GM12878 (cell line): ENCODE results near the gene DIDO1. TPM values are rescaled to one million over a fixed set of nuclear protein-coding genes. Genes with fewer than 3 reads are reported as not detected.

ENCODE experiments used
- ATAC-seq: fragments of 200-7000 bp; cut with Tn5 transposase; 3 replicates; pipeline ENCODE4 v1.9.1; 2020; ENCODE audit warnings: mild to moderate bottlenecking, moderate library complexity
- BruUV-seq: library from RNA; stranded (reverse); fragments of 400-500 nt; replicated peaks from 2 replicates; lab custom pipeline; 2021; lab: Mats Ljungman, UMichigan
- CTCF ChIA-PET: fragments of 300-600 bp; sonication (Branson Sonifier 250); formaldehyde crosslinking; extraction: SDS; loops from one replicate; lab custom pipeline; 2021; ENCODE audit warnings: inconsistent platforms; lab: Yijun Ruan, JAX
- POLR2A ChIA-PET: fragments of 350-600 bp; formaldehyde crosslinking; extraction: SDS; loops from one replicate; lab custom pipeline; 2021; ENCODE audit warnings: inconsistent platforms; lab: Charles Lee
- RAD21 ChIA-PET: fragments of 300-600 bp; sonication (Branson Sonifier 250); formaldehyde crosslinking; loops from one replicate; lab custom pipeline; 2023; ENCODE audit warnings: antibody characterized with exemption; ENCODE audit not compliant: unreplicated experiment; lab: Charles Lee
- SMC1A ChIA-PET: fragments of 300-600 bp; sonication (Branson Sonifier 250); formaldehyde crosslinking; loops from one replicate; lab custom pipeline; 2023; ENCODE audit not compliant: unreplicated experiment, uncharacterized antibody; lab: Charles Lee
- DNase-seq: peaks from one replicate; pipeline ENCODE4 v3.0.0-alpha.2; 2011; ENCODE audit warnings: low read depth, low spot score
- FAIRE-seq: peaks from 3 replicates; lab custom pipeline; 2011; peaks lifted over from hg19 to GRCh38; lab: Jason Lieb, UNC
- H2AFZ ChIP-seq: 2 replicates; pipeline ENCODE4 v1.6.0; 2011; ENCODE audit warnings: low read depth, low read length, control low read depth; ENCODE audit not compliant: control insufficient read depth
- H3K27ac ChIP-seq: 2 replicates; pipeline ENCODE4 v1.5.1; 2011; ENCODE audit warnings: control low read depth; ENCODE audit not compliant: control insufficient read depth, insufficient read depth
- H3K27me3 ChIP-seq, 2 experiments: replicated peaks in 1 of 2; 2 replicates each; pipeline versions ENCODE4 v1.6.0 to v1.6.1; 2011; ENCODE audit warnings: low read length in 1 of 2; ENCODE audit not compliant: control insufficient read depth in 2 of 2, insufficient read depth in 2 of 2
- H3K36me3 ChIP-seq, 2 experiments: 2 replicates each; pipeline ENCODE4 v1.5.1; 2011; ENCODE audit warnings: low read length in 1 of 2; ENCODE audit not compliant: control insufficient read depth in 2 of 2, insufficient read depth in 2 of 2
- H3K4me1 ChIP-seq: 2 replicates; pipeline ENCODE4 v1.6.1; 2011; ENCODE audit warnings: mild to moderate bottlenecking, low read length, moderate library complexity, mixed read lengths; ENCODE audit not compliant: control insufficient read depth, insufficient read depth
- H3K4me2 ChIP-seq: 2 replicates; pipeline ENCODE4 v1.6.0; 2011; ENCODE audit warnings: control low read depth; ENCODE audit not compliant: control insufficient read depth, insufficient read depth
- H3K4me3 ChIP-seq: fragments of 200-600 bp; sonication (generic); 2 replicates; pipeline ENCODE4 v1.5.1; 2016
- H3K79me2 ChIP-seq: 2 replicates; pipeline ENCODE4 v1.6.0; 2011; ENCODE audit warnings: low read length; ENCODE audit not compliant: control insufficient read depth, insufficient read depth
- H3K9ac ChIP-seq: 2 replicates; pipeline ENCODE4 v1.8.0; 2011; ENCODE audit warnings: low read length, control low read depth, mixed read lengths; ENCODE audit not compliant: control insufficient read depth, insufficient read depth
- H3K9me3 ChIP-seq: replicated peaks from 3 replicates; pipeline ENCODE4 v1.5.1; 2011; ENCODE audit warnings: mild to moderate bottlenecking, low read length; ENCODE audit not compliant: control insufficient read depth, insufficient read depth
- H4K20me1 ChIP-seq: 2 replicates; pipeline ENCODE4 v1.6.0; 2011; ENCODE audit not compliant: control insufficient read depth, insufficient read depth
- DPF2 ChIP-seq: fragments of 450-650 bp; IDR thresholded peaks from 2 replicates; pipeline ENCODE4 v1.6.1; 2017; ENCODE audit warnings: mild to moderate bottlenecking
- ETV6 ChIP-seq, 2 experiments: fragments of 450-650 bp in 1 of 2; IDR thresholded peaks in 1 of 2; conservative IDR thresholded peaks in 1 of 2; 2 replicates each; pipeline ENCODE4 v1.6.1; 2014; ENCODE audit warnings: antibody characterized with exemption in 1 of 2, borderline replicate concordance in 1 of 2, low read depth in 1 of 2, mild to moderate bottlenecking in 1 of 2, moderate library complexity in 1 of 2
- HCFC1 ChIP-seq: fragments of 150-350 bp; IDR thresholded peaks from 2 replicates; pipeline ENCODE4 v1.6.1; 2014; ENCODE audit warnings: low read length
- MTA3 ChIP-seq: IDR thresholded peaks from 2 replicates; pipeline ENCODE4 v1.6.1; 2012; ENCODE audit warnings: low read length, inconsistent platforms, borderline replicate concordance
- SKIL ChIP-seq: fragments of 450-650 bp; IDR thresholded peaks from 2 replicates; pipeline ENCODE4 v1.6.1; 2017; ENCODE audit warnings: mild to moderate bottlenecking, low read depth, inconsistent platforms; ENCODE audit not compliant: poor library complexity, severe bottlenecking
- ZNF274 ChIP-seq: IDR thresholded peaks from one replicate; pipeline ENCODE4 v1.8.0; 2011; ENCODE audit not compliant: insufficient read length, insufficient read depth
- WGBS: methylation state at CpG from one replicate; pipeline ENCODE4 v1.1.6; 2016; ENCODE audit warnings: low lambda C conversion rate; ENCODE audit not compliant: insufficient replicate concordance, insufficient coverage; ENCODE audit errors: missing lambda C conversion rate; 5-methylcytosine and 5-hydroxymethylcytosine counted together
- in situ Hi-C: fragments of 300-500 bp; cut with MboI; formaldehyde crosslinking; loops from 9 replicates; pipeline ENCODE4 v1.14.3; 2018; ENCODE audit warnings: mixed read lengths
- intact Hi-C: fragments of 100-400 bp; cut with micrococcal nuclease; formaldehyde crosslinking; loops from one replicate; pipeline ENCODE4 v1.14.2; 2022; ENCODE audit not compliant: unreplicated experiment
- polyA plus RNA-seq, 11 experiments: library from polyadenylated mRNA; depleted of rRNA in 4 of 11; unstranded in 6 of 11; stranded (reverse) in 5 of 11; fragments of >200 nt; fragmentation: Nextera tagmentation in 4 of 11; fragmentation: Illumina TruSeq in 1 of 11; extraction: Ambion mirVana in 4 of 11; extraction: Trizol in 1 of 11; gene quantifications; 1 replicate in 1 of 11; 2 replicates in 10 of 11; pipeline versions ENCODE4 v1.2.1 to v1.2.3, GENCODE V29; 2011 to 2016; ENCODE audit warnings: inconsistent platforms in 2 of 11, missing spikeins in 2 of 11, low read depth in 1 of 11
- total RNA-seq, 4 experiments: library from RNA; depleted of rRNA in 3 of 4; stranded (reverse); fragments of >200 nt in 3 of 4; fragmentation: Illumina TruSeq in 1 of 4; extraction: Trizol in 1 of 4; gene quantifications; 2 replicates each; pipeline versions ENCODE4 v1.2.1 to v1.2.3, GENCODE V29; 2013 to 2021

The DIDO1 gene
- total and polyA plus RNA-seq, 10 of the 15 experiments (the other 5 are each of a cell fraction or from before 2014, with no cell fraction given) = 5.5 to 56.4 (median 38.4) TPM

DNA sequence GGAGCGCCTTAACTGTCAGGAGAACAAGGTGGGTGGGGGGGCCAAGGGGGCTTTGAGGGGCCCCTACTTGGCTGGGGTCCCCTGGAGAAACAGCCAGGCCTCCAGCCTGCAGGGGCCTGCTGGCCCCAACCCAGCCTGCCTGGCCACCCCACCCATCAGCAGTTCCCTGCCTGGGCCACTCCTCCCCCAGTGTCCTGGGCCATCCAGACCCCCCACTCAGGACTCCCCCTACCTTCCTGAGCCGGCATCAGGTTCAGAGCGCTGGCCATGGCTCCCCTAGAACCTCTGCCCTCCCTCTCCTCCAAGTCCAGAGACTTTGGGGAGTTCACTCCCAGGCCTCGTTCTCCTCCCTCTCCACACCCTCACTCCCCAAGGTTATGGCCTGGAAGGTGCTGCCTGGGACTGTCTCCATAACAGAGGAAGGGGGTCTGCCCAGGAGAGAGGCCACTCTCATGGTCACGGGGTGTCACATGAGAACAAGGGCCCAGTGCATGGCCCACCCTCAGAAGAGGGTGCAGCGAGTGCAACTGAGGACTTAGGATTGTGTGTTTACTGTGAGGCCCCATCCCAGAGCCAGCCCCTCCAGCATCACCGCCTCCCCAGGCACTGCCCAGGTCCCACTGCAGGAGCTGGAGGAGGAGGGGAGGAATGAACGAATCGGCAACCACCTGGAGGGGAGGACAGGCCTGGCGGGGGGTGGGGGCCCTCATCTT, 32.2 kb upstream of the DIDO1 start:
- no peaks in the 10 kb centered on the region for H3K9me3 ChIP-seq
- ChIA-PET RAD21 (no interaction called here), SMC1A (no interaction called here), POLR2A (no interaction called here), CTCF (no interaction called here)
- no peak overlapping the region for H2AFZ ChIP-seq
- no peak for TF ChIP-seq HCFC1
- TF ChIP-seq ZNF274 = no peak
- no peak for TF ChIP-seq SKIL
- no peak for TF ChIP-seq DPF2
- no peak for TF ChIP-seq ETV6 (conservative IDR thresholded peaks at IDR 0.05 in 1 of 2, IDR thresholded peaks at IDR 0.05 in 1 of 2; ENCODE audit: borderline replicate concordance in 1 of 2, low read depth in 1 of 2)
- TF ChIP-seq MTA3 = no peak
- BruUV-seq = no TSS peak
- H3K9ac ChIP-seq = no peak overlapping the region
- H3K27ac ChIP-seq = no peak overlapping the region
- in situ Hi-C loops = no loop called here
- H3K79me2 ChIP-seq = peaks cover 20% of the 10 kb centered on the region
- WGBS = 81% methylated on average over 9 of the region's 10 CpGs
- FAIRE-seq = no peak
- peaks cover 10% of the 10 kb centered on the region for H3K4me1 ChIP-seq
- intact Hi-C loops = no loop called here
- no peaks in the 10 kb centered on the region for H3K27me3 ChIP-seq
- no peak overlapping the region for H3K4me3 ChIP-seq
- no peaks in the 10 kb centered on the region for H4K20me1 ChIP-seq
- no peak for DNase-seq
- H3K36me3 ChIP-seq = peaks cover 11 to 30% of the 10 kb centered on the region in 2 experiments; a peak in 3 of 4 replicates
- no peak overlapping the region for H3K4me2 ChIP-seq
- no peak for ATAC-seq
